Skeletal muscle cell (primary cell): Measurements from ENCODE around the gene ZBTB4.
A peak's percentile ranks its signal among the peaks of the same experiment; 100 is the strongest.
"Not testable (repeated sequence)": the region's sequence is repeated elsewhere in the genome, so short reads cannot be mapped to it uniquely, and the experiment has no call there.

Experiments used
- DNase-seq: peaks from one replicate; pipeline ENCODE4 v3.0.0-alpha.2; 2010; ENCODE audit warnings: low read depth
- H3K4me3 ChIP-seq: 2 replicates; pipeline ENCODE4 v1.5.1; 2011; ENCODE audit warnings: low read depth, mild to moderate bottlenecking, control low read depth, low read length, moderate library complexity

ZBTB4 gene

DNA sequence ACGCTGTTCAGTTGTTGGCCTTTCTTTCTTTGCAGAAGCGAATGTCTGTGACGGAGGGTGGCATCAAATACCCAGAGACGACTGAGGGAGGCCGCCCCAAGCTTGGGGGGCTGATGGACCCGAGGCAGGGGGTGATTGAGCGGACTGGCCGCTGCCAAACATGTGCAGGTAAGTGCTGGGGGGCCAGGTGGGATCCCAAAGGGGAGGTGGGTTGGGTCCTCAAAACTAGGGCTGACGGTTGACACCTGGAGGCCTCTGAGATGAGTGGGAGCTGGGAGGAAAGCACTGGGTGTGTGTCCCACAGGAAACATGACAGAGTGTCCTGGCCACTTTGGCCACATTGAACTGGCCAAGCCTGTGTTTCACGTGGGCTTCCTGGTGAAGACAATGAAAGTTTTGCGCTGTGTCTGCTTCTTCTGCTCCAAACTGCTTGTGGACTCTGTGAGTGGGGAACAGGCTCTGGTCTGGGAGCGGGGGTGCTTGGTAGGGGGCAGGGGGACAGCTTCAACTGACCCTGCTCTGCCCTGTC lies 16.5 kb upstream of the ZBTB4 start:
- no peak for DNase-seq
- no peak overlapping the region for H3K4me3 ChIP-seq

DNA sequence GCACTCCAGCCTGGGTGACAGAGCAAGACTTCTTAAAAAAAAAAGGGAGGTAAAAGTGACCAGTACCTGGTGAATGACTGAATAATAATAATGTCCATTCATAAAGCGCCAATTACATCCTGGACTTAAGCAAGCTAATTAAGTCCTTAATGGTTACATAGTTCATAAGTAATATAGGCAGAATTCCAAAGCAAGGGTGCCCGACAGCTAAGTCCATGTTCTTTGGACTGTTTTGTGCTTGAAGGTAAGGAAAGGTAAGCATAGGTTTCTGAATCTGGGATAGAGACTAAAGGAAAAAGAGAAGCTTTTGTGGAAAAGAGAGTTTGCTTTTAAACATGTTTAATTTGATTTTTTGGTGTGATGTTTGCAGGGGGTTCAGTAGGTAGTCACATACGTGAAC lies 14.5 kb upstream of the ZBTB4 start:
- no peak for DNase-seq
- no peak overlapping the region for H3K4me3 ChIP-seq

DNA sequence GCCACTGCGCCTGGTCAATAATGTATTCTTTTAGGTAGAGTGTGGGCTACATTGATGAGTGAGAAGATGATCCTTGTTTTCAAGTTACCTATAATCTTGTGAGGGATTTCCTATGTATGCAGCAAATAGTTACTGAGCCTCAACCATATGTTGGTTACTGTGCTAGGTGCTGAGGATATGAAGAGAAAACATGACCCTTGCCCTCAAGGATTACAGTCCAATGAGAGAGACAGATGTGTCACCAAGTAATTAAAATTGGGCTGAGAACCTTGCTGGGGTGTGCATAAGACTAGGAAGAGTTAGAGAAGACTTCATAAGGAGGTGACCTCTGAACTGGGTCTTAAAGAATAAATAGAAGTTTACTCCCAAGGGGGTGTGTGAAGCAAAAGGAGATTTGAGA lies 12.2 kb upstream of the ZBTB4 start:
- no peak for DNase-seq
- H3K4me3 ChIP-seq = no peak overlapping the region

DNA sequence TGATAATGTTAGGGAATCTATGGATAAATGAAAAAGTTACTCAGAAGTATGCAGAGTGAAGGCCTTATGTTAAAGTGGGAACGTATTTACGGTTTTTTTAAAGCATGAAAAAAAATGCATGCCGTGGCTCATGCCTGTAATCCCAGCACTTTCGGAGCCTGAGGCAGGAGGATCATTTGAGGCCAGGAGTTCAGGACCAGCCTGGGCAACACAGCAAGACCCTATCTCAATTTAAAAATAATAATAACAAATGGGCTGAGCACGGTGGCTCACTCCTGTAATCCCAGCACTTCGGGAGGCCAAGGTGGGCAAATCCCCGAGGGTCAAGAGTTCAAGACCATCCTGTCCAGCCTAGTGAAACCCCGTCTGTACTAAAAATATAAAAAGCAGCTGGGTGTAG lies 10.7 kb upstream of the ZBTB4 start:
- no peak for DNase-seq
- no peak overlapping the region for H3K4me3 ChIP-seq

DNA sequence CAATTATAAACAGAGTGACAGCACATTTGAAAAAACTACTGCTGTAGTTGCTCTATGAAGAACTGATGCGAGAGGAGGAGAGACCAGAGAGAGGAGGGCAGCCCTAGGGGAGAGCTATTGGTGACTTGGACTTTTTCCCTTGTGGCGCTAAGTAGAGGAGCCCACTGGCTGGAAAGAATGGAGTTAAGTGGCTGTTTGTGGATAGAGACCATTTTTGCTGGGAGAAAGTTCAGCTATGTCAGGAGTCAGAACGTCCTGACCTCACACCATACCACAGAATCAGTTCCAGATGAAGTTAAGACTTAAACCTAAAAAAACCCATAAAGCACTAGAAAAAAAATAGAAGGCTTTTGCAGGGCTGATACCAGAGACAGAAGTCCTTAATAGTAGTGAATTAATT lies 6.8 kb upstream of the ZBTB4 start:
- DNase-seq = no peak
- H3K4me3 ChIP-seq = peak overlapping the region; percentile 78

DNA sequence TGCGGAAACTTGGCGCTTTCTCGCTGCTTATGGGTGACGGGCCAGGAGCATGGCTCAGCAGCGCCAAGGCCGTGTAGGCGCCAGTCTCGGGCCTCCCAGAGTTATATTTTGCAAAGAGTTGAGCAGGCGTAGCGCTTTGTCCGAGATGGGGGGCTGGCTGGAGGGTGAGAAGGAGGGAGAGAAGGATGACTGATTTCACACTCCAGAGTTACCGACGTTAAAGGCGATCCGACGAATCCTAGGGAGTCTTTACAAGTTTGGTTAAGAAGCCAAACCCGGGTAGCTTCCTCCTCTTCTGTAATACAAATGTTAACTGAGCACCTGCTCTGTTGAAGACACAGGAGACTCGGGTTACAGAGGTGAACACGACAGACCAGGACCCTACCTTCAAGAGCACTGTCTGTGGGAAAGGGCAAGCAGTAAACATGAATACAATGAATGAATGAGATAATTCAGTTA lies 5.5 kb upstream of the ZBTB4 start:
- no peak for DNase-seq
- peak overlapping the region; percentile 78 for H3K4me3 ChIP-seq

DNA sequence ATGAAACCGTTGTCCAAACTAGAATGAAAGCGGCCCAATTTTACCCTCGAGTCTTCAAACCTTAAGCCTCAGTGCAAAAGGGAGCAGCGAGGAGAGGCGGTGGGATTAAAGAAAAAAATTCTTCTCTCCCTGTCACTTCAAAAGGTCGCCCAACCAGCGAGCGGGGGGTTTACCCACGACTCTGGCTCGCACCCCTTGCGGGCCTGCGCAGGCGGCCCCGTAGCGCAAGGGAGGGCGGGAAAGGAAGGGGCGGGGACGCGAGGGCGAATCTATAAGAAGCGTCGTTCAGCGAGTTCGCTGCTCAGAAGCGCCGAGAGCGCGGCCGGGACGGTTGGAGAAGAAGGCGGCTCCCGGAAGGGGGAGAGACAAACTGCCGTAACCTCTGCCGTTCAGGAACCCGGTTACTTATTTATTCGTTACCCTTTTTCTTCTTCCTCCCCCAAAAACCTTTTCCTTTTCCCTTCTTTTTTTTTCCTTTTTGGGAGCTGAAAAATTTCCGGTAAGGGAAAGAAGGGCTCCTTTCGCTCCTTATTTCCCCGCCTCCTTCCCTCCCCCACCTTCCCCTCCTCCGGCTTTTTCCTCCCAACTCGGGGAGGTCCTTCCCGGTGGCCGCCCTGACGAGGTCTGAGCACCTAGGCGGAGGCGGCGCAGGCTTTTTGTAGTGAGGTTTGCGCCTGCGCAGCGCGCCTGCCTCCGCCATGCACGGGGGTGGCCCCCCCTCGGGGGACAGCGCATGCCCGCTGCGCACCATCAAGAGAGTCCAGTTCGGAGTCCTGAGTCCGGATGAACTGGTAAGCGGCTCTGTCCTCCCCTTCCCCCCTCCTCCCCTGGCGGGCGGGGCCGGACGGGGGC lies 4.9 kb upstream of the ZBTB4 start, which contains the start of gene POLR2A:
TSS of gene POLR2A (plus strand) at position 300 of the 852 bp plus-strand sequence.
- DNase-seq = peak; percentile 94
- peak within 1 kb of the TSS; percentile 78 for H3K4me3 ChIP-seq

DNA sequence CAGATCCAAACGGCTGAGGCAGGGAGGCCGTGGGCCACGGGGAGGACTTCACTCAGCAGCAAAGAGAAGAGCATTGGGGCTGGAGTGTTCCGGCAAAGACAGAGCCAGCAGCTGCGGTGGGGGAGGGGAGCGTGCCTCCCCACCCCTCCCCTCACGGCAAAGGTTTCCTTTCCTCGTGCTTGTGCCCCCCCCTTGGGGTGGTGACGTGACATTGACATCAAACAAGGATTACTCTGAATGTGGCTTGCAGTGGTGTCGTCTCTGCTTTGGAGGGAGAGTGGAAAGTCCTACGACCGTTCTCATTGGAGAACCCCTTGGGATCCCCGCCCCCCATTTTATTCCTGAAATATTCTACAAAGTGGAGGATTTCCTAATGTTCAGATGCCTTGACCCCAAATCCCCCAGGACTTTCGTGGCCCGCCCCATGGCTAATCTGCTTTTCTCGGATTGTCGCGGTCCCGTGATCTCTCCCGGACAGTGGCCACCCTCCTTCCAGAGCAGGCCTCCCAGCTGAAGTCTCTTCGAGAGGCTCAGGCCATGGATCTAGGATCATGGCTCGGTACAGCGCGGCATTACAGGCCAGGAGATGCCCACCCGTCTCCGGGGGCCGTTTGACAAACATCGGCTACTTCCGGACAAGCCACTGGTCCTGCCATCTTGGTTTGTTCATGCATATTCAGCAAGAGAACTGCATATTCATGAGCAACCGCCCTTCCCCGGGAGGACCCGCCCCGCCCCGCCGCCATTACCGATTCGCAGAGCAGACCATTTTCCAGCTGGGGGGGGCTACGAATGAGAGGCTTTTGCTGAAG lies 4.0 kb upstream of the ZBTB4 start:
- H3K4me3 ChIP-seq = peak overlapping the region; percentile 78
- DNase-seq = peak; percentile 87

DNA sequence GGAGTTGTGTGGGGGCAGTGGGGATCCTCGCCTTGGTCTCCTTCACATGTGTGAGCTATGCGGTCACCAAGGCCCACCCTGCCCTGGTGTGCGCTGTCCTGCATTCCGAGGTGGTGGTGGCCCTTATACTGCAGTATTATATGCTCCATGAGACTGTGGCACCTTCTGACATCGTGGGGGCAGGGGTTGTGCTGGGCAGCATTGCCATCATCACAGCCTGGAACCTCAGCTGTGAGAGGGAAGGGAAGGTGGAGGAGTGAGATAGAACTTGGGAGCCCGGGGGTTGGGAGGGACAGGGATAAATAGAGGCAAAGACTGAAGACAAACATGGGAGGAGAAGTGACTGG lies 3.3 kb upstream of the ZBTB4 start:
- DNase-seq = not testable (repeated sequence)
- peak overlapping the region; percentile 78 for H3K4me3 ChIP-seq

DNA sequence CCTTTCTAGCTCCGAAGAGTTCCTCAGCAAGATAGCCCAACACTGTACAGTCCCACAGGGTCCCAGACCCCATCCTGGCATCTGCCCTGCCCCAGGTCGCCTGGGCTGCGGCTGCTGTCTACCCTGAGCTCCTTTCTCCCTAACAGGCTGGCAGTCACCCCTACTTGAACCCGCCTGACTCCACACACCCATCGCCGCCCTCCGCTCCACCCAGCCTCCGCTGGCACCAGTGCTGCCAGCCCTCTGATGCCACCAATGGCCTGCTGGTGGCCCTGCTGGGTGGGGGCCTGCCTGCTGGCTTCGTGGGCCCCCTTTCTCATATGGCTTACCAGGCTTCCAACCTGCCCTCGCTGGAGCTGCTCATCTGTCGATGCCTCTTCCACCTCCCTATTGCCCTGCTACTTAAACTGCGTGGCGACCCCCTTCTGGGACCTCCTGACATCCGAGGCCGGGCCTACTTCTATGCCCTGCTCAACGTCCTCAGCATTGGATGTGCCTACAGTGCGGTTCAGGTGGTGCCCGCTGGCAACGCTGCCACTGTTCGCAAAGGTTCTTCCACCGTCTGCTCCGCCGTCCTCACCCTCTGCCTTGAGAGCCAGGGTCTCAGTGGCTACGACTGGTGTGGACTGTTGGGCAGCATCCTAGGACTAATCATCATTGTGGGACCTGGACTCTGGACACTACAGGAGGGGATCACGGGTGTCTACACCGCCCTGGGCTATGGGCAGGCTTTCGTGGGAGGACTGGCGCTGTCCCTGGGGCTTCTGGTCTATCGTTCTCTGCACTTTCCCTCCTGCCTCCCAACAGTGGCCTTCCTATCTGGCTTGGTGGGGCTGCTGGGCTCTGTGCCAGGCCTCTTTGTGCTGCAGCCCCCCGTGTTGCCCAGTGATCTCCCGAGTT lies 2.7 kb upstream of the ZBTB4 start:
- H3K4me3 ChIP-seq, DNase-seq: not testable (repeated sequence)

DNA sequence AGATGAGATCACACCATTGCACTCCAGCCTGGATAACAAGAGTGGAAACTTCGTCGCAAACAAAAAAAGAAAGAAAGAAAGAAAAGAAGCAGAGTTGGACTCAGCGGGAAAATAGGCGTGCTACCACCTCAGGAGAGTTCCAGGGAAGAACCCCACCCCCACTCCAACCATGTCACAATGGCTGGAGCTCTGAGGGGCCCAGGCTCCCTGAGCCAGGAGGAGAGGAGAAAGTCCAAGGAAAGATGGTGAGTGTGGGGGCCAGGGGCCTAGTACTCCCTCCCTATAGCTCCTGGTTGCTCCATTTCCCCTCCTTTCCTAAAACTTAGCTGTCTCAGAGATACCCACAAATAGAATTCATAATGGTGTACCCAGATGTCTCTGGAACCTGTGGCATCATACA lies 1.8 kb upstream of the ZBTB4 start, which contains the start of gene SLC35G6:
TSS of gene SLC35G6 (plus strand) at position 172 of the 400 bp plus-strand sequence. CDS start at position 243, 71 bp downstream.
- not testable (repeated sequence) for DNase-seq, H3K4me3 ChIP-seq

DNA sequence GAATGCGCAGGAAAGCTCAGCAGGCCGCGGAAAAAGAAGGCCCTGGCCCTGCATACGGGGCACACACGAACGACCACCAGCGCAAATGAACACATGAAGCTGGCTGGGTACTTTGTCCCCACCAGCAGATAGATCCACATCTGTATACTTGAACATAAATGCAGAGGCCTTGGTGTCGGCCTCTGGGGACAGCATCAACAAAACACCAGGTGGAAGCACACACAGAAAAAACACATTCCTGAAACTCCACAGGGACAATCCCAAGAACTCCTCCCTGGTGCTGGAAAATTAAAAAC lies 606 bp upstream of the ZBTB4 start:
- H3K4me3 ChIP-seq = peak overlapping the region; percentile 81

DNA sequence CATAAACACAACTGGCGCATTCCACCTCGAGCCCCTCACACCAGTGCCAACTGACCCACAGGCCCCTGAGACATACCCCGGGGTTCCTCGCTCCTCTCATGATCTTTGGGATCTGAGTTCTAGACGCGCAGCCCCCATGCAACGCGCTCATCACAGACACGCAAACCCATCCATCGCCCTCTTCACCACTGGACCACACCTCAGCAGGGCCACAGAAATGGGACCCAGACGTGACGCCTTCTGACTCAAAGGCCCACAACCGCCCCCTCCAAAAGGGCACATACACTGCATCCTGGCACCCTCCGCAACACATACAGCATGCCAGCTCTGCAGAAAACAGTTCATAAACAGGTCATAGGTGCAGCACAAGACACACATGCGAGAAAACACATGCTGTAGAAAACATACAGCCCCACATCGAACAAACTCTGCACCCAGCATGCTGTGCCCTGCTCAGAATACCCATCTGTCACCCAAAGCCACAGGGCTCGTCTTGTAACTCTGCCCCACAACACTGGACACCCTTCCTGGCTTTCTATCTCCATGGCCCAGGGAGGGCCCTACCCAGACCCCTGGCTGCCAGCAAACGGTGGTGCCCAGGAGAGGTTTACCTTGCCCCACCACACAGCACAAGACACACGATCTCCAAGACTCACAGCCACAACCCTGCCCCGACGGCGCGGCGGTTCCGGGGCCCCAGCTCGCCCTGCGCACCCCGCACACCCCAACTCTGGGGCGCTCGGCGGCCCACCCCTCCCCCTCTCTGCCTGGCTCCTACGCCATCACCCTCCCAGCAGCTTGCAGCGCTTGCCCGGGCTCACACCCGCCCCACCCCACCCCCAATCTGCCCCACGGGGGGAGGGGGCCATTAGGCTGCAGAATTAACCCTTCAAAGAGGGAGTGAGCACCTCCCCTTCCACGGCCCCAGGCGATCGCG lies 887 bp downstream of the ZBTB4 start:
- DNase-seq = no peak
- H3K4me3 ChIP-seq = peak overlapping the region; percentile 81

More for the DNA sequence above, 606 bp upstream of the ZBTB4 start:
- DNase-seq = no peak

DNA sequence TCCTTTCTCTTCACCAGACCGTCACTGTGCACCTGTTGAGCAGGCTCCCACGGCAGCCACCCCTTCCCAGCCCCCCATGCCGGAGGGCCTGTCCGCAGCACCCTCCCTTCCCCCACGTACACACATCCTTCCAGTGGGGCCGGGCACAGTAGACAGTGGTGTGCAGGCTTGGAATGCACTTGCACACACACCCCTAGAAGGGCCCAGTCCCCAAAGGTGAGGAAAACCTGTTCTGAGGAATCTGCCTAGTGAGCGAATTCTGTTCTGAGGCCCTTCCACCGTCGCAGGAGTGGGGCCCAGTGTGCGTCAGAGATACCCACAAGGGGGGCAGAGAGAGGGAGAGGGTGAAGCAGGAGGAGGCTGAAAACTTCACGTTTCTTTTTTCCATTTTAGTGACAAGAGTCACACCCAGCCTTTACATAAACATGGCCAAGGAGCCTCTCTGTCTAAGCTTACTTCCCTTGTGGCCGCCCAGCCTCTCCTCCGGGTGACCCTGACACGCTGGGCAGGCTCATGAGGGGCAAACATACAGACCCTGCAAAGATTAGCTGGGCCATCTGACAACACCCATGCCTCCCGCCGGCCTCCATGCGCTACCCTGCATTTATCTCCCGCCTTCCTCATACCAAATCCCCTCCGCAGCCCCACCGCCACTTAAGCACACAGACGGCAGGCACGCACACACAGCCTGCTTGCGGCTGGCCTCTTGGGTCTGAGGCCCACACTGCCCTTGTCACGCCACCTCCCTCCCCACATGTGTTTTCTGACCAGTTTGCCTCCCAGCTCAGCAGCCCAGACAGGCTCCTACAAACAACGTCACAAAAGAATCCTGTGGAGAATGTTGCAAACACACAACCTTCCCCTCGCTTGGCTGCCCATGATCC lies 1.8 kb downstream of the ZBTB4 start:
- peak overlapping the region; percentile 81 for H3K4me3 ChIP-seq
- peak; percentile 48 for DNase-seq

DNA sequence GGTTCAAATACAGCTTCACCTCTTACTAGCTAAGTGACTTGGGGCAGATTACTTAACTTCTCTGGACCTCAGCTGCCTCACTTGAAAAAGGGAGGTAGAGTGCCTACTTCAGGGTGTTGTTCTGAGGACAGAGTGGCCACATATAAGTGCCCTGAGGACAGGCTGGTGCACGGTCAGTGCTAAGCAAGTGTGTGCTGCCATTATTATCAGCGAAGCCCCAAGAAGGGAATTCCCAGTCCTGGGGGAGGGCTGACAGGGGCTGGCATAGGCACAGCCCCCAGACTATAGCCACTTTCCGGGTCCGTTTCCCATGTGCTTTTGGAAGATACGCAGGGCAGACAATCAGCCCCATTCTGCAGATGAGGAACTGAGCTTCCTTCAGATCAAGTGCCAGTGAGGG lies 2.5 kb downstream of the ZBTB4 start:
- no peak overlapping the region for H3K4me3 ChIP-seq
- DNase-seq = no peak

DNA sequence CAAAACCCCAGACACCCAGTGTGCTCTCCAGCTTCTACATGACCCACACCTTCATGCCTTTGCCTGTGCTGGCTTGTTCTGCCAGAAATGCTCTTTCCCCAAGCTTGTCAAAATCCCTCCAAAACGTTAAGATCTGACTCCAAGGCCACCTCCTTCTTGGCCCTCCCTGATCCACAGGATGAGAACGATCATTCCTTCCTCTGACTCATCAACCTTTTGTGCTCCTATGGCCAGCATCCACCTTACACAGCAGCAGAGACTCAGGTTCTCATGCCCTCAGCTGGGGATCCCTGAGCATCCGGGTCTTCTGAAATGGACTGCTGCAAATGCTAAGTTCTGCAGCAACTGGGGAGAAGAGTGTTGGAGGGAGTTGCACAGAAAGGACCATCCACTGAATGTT lies 2.9 kb downstream of the ZBTB4 start:
- no peak for DNase-seq
- no peak overlapping the region for H3K4me3 ChIP-seq

DNA sequence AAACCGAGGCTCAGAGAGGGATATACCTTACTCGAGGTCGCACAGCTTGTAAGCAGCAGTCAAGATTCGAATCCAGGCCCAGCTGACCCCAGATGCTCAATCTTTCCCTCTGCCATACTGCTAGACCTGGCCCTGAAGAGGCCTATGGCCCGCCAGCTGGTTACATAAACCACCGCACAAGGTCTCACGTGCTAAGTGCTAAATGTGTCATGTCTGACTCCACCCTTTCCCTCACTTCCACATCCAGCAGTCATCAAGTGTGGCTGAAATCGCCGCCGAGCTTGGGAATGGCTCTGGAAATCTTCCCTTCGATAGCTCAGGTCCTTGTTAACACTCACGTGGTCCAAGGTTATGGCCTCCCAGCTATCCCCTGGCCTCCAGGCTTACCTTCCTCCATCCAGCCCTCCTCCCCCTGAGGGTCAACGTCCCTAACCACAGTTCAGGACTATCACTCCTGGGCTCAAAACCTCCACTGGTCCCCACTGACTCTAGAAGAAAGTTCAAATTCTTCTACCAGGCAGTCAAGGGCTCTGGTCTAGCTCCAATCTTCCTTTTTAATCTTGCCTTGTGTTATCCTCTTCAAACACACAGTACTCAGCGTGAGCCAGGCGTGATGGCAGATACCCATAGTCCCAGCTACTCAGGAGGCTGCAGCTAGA lies 3.5 kb downstream of the ZBTB4 start:
- H3K4me3 ChIP-seq = no peak overlapping the region
- no peak for DNase-seq
